AG20443 (cell line): ENCODE measurements around the gene MDP1.

Experiments
- DNase-seq: peaks from one replicate; pipeline ENCODE4 v3.0.0; 2012; ENCODE audit warnings: low spot score, mixed read lengths

Gene MDP1

DNA sequence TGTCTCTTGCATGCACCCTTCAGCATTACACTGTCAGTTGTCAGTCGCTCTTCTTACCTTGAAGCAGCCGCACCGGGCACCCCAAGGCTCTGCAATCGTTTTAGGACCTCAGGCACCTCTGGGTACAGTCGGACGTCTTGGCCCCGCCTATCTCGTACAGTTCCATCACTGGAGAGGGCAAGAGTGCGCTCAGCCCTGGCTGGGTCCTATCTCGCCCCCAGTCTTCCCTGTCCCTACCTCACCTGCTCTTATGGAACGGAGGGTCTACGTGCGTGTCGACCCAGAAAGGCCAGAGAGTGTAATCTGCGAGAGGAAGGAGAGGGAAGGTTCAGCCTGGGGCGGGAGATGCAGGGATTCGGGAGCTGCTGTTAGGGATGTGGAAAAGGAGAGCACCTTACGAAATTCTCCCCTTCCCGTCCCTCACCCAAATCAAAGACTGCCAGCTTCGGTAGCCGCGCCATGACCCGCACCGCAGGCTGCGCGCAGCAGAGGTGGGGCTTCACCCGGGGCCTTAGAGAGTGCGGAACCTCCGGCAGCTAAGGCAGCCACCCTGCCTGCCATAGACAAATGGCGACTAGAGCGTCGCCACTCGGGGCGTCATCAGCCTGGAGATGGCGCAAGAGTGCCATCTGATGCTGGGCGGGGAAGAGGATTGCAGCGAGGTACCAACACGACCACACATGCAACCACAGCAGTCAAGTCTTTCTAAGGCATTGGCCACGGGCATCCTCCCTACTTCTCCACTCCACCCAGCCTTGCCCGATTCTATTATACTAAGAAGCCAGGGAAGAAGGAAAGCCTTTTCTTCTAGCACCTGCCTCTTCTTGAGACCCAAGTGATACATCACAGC lies at the start of gene MDP1:
TSS of gene MDP1 (minus strand) at position 572 of the 850 bp plus-strand sequence. CDS start at position 461, 111 bp downstream.
- DNase-seq, result peak; percentile 92

DNA sequence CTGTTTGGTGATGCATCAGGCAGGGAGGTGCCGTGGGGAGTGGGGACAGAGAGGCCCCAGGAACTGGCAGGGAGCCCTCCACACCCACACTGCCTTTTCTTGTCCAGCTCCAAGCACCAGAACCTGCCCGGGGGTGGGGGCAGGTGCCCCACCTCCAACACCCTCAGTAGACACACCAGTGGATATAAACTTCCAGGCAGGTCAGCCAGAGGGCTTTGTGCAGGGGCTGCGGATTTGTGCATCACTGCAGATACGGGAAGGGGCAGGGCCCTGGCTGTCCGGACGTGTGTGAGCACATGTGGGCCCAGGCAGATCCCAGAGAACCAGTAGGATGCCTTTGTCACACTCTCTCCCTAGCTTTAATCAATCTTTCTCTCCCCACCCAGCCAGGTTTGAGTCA lies 48.4 kb upstream of the MDP1 start:
- DNase-seq, result no peak

DNA sequence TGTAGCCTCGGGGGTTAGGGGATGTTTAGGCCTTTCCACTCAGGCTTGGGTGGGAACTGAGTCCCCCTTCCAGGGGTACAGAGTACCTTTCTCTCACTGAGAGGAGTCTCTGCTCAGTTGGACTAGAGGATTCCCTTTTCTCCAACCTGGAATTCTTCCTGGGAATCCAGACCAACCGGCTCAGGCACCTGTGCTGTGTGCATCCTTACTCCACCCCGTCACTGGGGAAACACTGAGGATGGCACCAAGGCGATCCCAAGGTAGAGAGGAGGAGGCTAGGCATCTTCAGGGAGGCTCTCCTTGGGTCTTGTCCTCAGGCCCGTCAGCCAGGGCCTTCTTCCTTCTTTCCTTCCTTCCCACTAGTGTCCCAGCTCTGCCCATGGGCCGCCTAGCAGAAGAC lies 48.0 kb upstream of the MDP1 start:
- no peak for DNase-seq

DNA sequence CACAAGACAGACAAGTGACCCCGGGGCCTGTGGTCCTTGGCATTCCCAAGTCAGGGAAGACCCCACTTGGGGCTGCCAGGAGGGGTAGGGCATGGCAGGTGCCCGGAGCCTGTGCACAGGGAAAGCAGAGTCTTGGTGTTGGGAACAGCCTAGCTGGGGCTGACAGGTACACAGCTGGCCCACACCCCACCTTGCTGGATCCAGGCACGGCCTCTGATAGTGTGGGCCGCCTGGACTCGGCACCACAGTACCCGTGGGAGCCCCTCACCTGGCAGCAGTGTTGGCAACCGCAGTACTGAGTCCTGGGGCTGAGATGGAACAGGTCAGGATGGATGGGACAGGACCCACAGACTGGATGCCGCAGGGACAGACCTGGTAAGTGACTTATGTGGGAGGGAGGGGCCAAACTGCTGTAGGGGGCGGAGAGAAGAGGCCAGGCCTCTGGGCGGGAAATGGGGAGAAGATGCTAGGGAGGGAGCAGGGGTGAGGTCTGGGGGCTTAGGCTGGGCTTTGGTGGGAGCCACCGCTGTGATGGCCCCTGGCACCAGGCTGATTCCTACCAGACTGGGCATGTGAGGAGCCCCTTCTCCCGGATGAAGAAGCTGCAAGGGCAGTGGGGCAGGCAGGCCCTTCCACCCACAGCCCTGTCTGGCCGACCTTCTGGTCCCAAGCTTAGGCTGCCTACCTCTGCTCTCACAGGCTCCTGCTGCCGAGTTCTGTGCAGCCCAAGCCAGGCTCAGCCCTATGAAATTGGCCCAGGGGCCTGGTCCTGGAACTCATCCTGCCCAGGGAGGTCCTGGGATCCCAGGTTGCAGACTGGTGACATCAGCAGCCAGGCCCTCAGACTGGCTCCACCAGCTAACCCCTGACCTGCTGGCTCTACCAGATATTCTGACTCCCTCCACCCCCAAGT lies 47.2 kb upstream of the MDP1 start, which contains the start of gene TGM1:
TSS of gene TGM1 (minus strand) at position 357 of the 913 bp plus-strand sequence. CDS start 825 bp downstream, outside the sequence.
- no peak for DNase-seq

DNA sequence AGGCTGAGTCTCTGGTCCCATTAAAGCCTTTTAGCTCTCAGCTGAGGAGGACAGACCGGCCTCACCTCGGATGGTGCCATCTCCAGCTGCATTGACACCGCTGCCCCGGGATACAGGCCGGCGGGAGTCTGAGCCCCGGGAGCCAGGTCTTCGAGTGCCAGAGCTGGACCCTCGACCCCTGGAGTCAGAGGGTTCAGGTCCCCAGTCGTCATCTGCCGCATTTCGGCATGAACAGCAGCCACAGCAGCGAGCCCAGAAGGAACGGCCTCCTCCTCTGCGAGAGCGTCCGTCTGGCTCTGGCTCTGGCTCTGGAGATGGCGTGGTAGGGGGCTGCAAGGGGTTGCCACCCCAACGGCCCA lies 46.1 kb upstream of the MDP1 start:
- no peak for DNase-seq

DNA sequence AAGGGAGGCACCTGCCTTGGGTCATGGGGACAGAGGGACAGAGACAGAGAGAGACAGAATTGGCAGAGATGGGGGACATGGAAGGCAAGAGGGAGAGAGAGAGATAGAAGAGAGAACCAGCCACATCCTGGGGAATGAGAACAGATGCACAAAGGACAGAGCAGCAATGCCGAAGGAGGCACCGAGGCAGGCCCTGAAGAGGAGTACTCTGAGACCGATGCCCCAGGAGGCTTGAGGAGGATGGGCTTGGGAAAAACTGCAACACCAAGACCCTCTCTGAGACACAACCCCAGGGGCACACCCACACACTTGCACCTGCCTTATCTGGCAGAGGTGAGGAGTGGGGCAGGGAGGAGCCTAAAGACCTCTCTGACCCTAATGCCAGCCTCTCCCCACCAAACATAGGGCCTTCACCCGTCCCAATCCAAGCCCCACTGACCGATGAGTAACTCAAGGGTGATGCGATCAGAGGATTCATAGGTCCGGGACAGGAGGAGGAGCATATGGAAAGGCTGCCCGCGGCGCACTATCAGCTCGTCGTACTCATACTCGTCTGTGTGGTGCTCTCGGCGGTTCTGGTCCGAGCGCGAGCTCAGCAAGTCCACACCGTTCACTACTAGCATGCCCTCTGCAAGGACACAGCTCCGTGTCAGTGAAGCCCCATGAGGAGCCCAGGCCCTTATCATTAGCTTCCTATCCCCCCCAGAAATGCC lies 45.5 kb upstream of the MDP1 start:
- no peak for DNase-seq

DNA sequence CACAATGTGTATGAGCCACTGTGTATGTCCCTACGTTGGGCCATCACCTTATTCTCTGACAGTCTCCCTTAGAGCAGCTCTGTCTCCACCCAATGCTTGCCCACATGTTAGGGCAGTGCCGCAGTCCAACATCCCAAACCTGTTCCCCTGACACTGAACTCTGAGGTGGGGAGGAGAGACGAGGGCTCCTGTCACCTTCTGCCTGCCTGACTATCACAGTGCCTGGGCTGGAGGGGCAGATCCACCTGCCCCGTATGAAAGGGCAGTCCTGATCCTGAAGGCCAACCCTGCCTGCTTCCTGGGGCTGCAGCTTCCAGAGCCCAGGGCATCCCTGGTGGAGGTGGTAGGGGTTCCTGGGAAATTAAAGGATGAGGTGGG lies 44.9 kb upstream of the MDP1 start:
- DNase-seq, result no peak

DNA sequence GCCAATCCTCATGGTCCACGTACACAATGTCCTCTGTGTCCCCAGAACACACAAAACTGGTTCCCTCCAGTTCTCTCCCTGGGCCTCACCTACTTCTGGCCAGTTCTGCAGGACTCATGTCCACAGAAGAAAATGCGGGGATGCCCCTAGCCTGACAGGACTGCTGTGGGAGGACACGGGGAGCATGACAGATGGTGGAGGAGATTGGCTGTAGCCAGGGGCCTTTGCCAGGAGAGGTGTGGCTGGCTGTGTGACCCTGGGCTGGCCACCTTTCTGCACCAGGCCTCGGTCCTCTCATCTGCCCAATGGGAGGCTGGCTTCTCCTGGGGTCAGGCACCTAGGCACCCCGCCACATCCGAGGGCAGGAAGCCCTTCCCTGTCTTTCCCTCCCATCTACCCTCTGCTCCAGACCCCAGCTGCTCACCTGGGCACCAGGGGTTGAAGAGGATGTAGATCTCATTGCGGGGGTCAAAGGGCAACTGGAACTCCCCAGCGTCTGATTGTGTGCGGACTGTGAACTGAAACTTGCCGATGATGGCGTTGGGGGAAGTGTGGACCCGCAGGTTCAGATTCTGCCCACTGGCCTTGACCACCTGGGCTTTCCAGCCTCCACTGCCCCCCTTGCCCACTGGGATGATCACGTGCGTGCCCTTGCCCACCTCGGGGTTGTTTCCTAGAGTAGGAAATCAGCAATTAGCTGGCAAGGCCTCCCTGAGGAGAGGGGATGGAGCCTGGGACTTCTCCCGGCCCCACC lies 44.3 kb upstream of the MDP1 start:
- DNase-seq, result no peak

DNA sequence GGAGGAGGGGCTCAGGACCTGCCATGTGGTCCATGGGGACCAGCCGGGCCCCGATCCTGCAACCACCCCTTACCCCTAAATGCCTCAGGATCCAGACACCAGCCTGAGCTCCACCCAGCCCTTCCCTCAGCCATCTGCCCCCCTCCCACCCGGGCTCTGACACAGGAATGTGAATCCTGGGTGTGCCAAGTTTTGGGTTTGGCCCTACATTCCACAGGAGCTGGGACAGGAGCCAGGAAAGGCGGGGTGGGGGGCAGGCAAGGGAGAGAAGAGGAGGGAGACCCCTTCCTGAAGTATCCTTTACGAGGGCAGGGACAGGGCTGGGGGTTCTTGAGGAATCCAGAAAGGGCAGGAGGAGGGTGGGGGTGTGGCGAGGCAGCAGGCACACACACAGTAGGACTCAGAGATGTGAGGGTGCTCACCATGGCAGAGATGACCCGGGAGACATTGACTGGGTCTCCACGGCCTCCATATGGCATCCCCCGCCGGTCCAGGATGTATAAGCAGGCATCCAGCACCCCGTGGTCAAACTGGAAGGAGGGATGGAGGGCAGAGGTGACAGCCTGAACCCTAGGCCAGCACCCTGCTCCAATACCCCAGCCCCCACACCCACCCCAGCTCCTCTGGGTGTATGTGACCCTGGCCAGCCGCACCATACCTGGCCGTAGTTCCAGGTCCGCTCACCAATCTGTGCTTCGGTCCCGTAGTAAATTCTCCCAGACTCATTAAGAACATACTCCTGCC lies 43.6 kb upstream of the MDP1 start:
- peak; percentile 90 for DNase-seq

DNA sequence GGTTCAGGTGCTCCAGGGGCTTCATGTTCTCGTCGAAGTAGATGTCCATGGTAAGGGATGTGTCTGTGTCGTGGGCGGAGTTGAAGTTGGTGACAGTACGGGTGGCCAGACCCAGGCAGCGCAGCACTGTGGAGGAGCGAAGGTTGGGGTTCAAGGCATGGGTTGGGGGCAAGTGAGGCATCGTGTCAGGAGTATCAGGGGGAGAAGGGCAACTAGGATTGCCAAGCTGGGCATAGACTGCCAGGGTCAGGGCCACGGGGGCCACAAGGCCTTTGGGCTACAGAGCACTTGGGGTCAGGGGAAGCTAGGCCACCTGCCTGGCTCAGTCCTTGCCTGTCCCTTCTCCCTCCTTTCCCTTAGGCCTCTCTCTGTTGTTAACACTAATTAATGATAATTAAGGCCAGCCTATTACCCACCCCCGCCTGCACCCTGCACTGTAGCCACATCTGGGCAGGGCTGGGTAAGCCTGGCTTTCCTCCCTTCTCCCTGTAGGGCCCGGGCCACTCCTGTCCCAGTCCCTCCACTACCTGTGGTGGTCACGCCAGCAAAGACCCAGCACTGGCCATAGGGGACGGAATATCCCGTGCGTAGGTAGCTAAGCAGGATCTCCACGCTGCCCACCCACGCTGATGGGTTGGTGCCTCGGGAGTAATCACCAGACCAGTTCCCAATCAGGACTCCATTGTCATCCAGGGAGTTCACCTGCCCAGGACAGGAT lies 42.8 kb upstream of the MDP1 start:
- no peak for DNase-seq

DNA sequence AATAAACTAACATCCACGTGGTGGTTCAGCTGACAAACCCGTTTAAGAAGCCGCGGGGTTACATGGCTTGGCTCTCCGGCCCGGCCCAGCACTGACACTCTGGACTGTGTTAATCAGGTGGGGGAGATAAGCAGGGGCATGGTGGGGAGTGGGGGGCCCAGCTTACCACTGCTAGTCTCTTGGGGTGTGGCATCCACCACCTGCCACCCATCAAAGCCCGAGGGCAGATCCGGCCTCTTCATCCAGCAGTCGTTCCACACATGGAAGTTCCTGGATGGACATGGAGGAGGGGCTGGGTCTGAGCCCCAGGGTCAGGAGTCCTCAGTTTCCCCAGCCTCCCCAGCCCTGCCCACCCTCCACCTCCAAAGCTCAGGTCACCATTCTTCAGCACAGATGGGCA lies 42.3 kb upstream of the MDP1 start:
- no peak for DNase-seq

DNA sequence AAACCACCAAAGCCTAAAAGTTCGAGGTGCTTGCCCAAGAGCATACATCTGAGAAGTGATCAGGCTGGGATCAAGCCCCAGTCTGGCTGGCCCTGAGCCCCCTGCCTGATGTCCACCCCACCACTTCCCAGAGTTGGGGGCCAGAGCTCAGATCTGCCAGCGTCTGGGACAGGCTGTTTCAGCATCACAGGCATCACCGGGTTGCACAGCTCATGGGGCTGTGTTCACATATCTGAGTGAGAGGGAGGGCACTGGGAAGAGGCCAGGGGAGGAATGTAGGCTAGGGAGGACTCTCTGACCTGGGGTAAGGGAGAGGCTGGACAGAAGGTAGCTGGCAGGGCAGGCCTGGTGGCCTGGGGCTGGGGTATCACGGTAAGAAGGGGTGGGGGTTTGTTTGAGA lies 41.1 kb upstream of the MDP1 start:
- DNase-seq, result peak; percentile 36

DNA sequence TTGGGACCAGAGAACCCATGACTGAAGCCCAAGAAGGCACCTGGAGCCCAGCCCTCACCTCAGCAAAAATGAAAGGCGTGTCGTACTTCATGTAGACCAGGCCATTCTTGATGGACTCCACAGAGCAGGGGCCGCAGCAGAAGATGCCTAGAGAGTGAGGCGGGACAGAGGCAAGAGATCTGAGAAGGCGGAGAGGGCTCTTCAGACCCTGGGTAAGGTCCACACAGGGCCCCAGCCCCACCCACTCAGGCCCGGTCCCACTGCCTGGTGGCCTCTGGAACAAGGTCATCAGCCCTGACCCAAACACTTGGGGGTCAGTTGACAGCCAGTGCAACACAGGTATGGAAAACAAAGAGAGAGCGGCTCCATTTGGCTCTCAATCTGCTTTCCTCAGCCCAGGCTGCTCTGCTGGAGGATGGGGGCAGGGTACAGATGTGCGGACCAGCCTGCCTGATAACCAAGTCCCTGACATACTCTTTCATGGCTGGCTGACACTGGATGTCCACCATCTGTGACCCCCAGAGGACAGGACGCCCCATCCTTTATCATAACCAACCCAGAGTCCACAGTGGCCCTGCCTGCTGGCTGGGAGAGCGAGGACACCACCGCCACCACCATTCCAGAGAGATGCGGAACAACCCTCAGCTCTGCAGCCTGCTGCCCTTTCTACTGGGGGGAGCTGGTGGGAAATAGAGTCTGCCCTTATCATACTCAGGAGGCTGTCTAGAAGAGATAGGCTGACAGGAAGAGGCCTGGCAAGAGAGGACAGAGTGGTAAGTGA lies 40.3 kb upstream of the MDP1 start:
- no peak for DNase-seq

DNA sequence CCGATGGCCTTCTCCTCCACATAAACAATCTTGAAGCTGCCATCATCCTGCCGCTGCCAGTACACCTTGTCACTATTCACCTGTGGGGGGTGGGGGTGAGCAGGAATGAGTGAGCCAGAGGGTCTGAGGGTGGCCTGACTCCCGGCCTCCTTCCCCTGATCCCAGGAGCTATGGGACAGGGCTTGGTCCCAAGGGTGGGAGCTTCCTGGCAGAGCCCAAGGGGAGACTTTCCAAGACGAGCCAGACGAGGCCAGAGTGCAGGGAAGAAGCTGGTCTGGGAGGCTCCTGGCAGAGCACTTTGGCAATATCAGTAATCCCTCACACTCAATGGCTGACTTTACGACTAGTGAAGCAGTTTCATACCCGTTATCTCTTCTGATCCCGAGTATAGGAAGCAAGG lies 39.6 kb upstream of the MDP1 start:
- no peak for DNase-seq

DNA sequence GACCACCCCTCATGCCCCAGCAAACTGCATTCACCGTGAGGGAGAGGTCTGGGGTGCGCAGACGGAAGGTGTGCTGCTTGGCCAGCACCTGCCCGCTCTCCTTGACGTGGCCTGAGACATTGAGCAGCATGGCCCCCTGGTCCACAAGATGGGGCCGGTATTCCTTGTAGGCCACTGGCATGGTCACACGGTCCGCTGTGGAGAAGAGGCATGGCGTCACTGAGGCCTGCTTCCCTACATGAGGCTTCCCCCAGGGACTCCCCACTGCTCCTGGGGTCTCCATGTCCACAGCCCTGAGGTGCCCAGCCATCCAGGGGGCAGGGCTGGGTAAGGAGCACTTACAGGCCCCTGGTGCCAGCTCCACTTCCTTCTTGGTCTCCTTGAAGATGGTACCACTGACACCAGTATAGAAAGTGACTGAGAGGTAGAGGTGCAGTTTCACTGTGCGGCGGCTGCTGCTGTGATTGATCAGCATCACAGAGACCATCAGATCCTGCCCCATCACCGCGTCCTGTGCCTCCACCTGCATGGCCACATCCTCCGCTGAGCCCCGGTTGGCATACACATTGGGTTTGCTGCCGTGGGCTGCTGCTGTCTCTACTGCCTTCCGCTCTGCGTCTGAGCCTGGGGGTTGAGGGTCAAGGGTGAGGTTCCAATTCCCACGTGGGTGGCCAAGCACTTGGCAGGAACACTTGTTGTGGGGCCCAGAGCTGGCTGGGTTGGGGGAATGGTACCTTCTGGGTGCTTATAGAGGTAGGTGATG lies 38.9 kb upstream of the MDP1 start:
- no peak for DNase-seq

DNA sequence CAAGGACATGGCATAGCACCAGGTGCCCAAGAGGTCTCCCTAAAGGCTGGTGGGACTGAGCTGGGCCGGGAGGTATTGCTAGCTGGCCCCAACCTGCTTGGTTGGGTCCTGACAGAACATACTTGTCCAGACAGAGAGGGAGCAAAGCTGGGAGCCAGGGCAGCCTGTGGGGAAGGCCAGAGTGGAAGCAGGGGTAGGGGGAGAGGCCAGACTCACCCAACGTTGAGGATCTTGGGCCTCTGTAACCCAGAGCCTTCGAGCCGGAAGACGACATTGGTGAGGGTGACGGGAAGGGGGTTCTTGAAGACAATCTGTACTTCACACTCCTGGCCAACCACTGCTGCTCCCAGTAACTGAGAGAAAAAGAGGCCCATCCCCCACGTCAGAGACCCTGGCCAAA lies 38.1 kb upstream of the MDP1 start:
- no peak for DNase-seq

DNA sequence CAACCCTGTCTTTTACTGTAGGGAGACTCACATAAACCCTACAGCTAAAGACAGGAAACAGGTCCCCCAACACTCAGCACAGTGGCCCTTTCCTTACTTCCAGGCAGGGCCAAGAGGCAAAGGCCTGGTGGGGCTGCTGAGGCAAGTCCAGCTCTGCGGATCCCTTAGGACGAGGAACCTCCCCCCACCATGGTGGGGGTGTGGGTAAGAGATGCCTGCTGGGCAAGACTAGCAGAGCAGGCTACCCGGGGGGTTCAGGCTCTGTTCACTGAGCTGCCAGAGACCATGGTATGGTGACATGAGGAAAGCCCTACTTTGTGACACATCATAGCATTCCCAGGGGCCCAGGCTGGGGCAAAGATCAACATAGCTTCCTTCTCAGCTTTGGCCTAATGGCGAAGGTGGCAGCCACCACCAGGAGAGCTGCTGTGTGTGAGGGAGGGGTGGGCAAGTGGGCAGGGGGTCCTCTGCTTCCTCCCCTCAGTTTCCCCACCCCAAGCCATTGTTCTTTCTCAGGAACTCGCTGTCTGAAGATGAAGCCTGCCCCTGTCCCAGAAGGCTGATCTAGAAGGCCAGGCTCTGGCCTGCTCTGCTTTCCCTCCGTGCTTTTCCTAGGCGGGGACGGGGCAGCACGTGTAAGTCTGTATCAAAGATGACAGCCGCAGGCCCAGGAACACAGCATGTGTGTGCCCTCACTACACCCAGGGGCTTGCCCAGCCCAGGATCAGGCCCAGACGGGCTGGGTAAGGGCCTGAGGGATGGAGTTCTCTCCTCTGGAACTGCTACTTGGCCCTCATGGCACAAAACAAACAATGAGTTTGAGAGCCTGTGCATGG lies 36.6 kb upstream of the MDP1 start:
- DNase-seq, result no peak

DNA sequence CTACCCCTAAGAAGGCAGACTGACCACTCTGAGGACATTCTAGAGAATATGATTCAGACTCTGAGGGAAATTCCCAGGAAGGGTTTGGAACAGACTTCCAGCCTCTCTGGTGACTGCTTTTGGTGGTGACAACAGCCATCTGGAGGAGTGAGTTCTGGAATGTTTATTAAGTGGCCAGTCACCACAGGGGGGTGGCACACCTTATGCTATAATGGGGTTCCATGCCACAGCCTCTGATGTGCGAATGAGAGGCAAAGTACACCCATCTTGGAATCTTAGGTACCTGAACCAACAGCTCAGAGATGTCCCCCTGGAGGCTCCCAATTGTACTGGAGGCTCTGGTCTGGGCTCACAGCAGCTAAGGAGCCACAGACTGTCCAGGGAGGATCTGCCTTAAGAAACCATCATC lies 36.0 kb upstream of the MDP1 start:
- peak; percentile 63 for DNase-seq
